ENCODE measurements around the gene TINAGL1. TPM values are rescaled to one million over a fixed set of nuclear protein-coding genes. Genes with fewer than 3 reads are reported as not detected.

TINAGL1 gene
- total and polyA plus RNA-seq, 2 of the 13 experiments (the other 11 are each of a cell fraction or from before 2014, with no cell fraction given): 24.7 to 76.8 TPM

GRCh38 chr1:31572323-31573104, 3.8 kb upstream of the TINAGL1 start (continued):
- TF ChIP-seq AGO2 (optimal IDR thresholded peaks at IDR 0.05; ENCODE audit: low read depth, low read length) (no peak), SMAD1 (CRISPR knock-in tag; IDR thresholded peaks at IDR 0.05; ENCODE audit: borderline replicate concordance, low read depth) (no peak), ZNF414 (CRISPR knock-in tag; IDR thresholded peaks at IDR 0.05) (no peak), FOXO1 (CRISPR knock-in tag; IDR thresholded peaks at IDR 0.05) (peak; percentile 58), ZNF484 (CRISPR knock-in tag; IDR thresholded peaks at IDR 0.05; ENCODE audit: borderline replicate concordance, low read depth) (no peak), PRDM4 (CRISPR knock-in tag; IDR thresholded peaks at IDR 0.05; ENCODE audit: borderline replicate concordance) (no peak), TOPORS (CRISPR knock-in tag; IDR thresholded peaks at IDR 0.05) (no peak), ELF3 (CRISPR knock-in tag; IDR thresholded peaks at IDR 0.05) (peak; percentile 65), MLLT10 (CRISPR knock-in tag; IDR thresholded peaks at IDR 0.05) (no peak), ZBTB3 (CRISPR knock-in tag; IDR thresholded peaks at IDR 0.05; ENCODE audit: borderline replicate concordance, low read depth) (no peak), THAP9 (CRISPR knock-in tag; IDR thresholded peaks at IDR 0.05; ENCODE audit: borderline replicate concordance) (peak; percentile 34; the same call in 1 of the 2 replicates), ZNF780A (CRISPR knock-in tag; IDR thresholded peaks at IDR 0.05) (no peak), TBX2 (CRISPR knock-in tag; IDR thresholded peaks at IDR 0.05; ENCODE audit: borderline replicate concordance) (peak; percentile 72), ZKSCAN5 (CRISPR knock-in tag; IDR thresholded peaks at IDR 0.05) (no peak), HOXD1 (CRISPR knock-in tag; IDR thresholded peaks at IDR 0.05) (no peak), UBTF (CRISPR knock-in tag; IDR thresholded peaks at IDR 0.05) (0 out of 2 replicates have a peak, but pooled peaks have one; percentile 19), ZNF691 (CRISPR knock-in tag; IDR thresholded peaks at IDR 0.05; ENCODE audit: borderline replicate concordance, low read depth) (no peak)

Measured in HepG2 (cell line).